Activated gamma-delta T cell (primary cell): ENCODE measurements around the gene CLEC11A.
"Not testable (repeated sequence)": the region's sequence is repeated elsewhere in the genome, so short reads cannot be mapped to it uniquely, and the experiment has no call there.

Experiments
- DNase-seq: peaks from one replicate; lab custom pipeline; 2025; lab: John Stamatoyannopoulos, UW

CLEC11A gene

DNA sequence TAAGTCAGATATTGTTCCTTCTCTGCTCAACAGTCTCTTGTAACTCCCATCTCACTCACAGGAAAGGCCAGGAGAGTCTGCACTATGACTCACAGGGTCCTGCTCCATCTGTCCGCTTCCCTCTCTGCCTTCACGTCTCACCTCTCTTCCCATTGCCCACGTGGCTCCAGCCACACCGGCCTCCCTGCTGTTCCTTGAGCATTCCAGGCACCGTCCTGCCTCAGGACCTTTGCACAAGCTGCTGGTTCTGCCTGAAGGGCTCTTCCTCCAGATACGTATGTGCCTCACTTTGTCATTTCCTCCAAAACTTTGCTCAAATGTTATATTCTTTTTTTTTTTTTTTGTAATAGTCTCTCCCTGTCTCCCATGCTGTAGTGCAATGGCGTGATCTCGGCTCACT lies 33.1 kb downstream of the CLEC11A start:
- DNase-seq, result not testable (repeated sequence)

DNA sequence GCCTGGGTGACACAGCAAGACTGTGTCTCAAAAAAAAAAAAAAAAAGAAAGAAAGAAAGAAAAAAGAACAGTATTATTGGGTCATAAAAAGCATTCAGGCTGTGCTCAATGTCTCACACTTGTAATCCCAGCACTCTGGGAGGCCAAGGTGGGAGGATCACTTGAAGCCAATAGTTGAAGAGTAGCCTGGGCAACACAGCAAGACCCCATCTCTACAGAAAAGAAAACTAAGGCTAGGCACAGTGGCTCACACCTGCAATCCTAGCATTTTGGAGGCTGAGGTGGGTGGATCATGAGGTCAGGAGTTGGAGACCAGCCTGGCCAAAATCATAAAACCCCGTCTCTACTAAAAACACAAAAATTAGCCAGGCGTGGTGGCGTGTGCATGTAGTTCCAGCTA lies 34.5 kb downstream of the CLEC11A start:
- not testable (repeated sequence) for DNase-seq

DNA sequence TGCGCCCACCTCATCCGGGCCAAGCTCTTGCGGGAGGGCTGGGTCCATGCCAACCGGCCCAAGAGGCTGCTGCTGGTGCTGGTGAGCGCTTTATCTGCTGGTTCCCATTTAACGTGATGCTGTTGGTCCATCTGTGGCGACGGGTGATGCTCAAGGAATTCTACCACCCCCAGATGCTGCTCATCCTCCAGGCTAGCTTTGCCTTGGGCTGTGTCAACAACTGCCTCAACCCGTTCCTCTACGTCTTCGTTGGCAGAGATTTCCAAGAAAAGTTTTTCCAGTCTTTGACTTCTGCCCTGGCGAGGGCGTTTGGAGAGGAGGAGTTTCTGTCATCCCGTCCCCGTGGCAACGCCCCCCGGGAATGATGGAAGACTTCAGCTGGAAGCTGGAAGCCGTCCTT lies 35.9 kb downstream of the CLEC11A start:
- not testable (repeated sequence) for DNase-seq

DNA sequence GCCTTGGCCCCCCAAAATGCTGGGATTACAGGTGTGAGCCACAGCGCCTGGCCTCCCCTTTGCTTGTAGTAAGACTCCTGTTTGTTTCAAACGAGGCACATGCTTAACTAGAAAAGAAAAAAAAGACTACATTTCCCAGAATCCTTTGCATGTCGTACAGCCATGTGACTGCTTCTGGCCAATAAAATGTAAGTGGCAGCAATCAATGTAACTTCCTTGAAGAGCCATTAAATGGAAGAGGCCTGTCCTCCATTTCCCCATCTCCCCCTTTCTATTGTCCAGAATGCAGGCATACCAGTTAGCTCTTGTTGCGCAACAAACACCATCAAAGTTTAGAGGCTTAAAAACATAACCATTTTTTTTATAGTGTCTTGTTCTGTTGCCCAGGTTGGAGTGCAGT lies 36.7 kb downstream of the CLEC11A start:
- no peak for DNase-seq

- DNase-seq, result not testable (repeated sequence)
These were observed 38.3 kb downstream of the CLEC11A start for GRCh38 chr19:50761501-50761900.

- DNase-seq, result not testable (repeated sequence)
These were observed 40.4 kb downstream of the CLEC11A start for GRCh38 chr19:50763521-50763920.

DNA sequence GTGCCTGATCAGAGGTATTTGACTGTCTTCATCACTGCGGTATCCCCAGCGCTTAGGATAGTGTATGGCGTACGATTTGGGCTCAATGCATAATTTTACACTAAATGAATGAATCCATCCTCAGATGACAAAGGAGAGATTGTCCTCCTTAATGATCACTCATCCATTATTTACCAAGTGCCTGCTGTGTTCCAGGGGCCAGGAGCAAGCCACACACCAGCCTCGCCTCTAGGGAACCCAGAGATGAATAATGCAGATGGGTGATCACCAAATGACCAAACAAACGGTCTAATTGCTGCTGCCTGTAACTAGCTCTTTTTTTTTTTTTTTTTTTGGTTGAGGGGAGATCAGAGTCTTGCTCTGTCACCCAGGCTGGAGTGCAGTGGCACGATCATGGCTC lies 41.2 kb downstream of the CLEC11A start:
- DNase-seq, result no peak

GRCh38 chr19:50766746-50767145 lies 43.6 kb downstream of the CLEC11A start:
- DNase-seq, result not testable (repeated sequence)

- DNase-seq, result not testable (repeated sequence)
These were observed 44.1 kb downstream of the CLEC11A start for GRCh38 chr19:50767263-50767662.

DNA sequence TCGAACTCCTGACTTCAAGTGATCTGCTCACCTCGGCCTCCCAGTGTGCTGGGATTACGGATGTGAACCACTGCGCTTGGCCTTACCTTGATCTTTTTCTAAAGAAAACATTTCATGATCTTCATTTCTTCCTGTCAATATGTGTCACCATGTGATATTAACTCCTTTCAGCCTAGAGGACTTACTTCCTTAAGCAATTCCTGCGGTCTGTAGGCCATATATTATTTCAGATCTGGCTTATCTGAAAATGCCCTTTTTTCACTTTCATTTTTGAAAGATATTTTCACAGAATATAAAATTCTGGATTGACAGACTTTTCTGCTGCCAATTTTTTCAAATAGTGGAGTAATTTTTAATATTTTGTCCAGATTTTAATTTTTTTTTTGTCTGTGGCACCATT lies 45.1 kb downstream of the CLEC11A start:
- no peak for DNase-seq

DNA sequence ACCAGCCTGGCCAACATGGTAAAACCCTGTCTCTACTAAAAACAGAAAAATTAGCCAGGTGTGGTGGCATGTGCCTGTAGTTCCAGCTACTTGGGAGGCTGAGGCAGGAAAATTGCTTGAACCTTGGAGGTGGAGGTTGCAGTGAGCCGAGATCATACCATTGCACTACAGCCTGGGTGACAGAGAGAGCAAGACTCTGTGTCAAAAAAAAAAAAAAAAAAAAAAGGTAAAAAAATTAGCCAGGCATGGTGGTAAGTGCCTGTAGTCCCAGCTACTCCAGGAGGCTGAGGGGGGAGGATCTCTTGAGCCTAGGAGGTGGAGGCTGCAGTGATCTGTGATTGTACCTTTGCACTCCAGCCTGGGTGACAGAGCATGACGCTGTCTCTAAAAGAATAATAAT lies 47.0 kb downstream of the CLEC11A start, which contains the start of gene GPR32:
TSS of gene GPR32 (plus strand) at position 301 of the 400 bp plus-strand sequence. CDS start 137 bp downstream, outside the sequence.
- not testable (repeated sequence) for DNase-seq

GRCh38 chr19:50770888-50771287 lies 47.7 kb downstream of the CLEC11A start:
- DNase-seq, result no peak

DNA sequence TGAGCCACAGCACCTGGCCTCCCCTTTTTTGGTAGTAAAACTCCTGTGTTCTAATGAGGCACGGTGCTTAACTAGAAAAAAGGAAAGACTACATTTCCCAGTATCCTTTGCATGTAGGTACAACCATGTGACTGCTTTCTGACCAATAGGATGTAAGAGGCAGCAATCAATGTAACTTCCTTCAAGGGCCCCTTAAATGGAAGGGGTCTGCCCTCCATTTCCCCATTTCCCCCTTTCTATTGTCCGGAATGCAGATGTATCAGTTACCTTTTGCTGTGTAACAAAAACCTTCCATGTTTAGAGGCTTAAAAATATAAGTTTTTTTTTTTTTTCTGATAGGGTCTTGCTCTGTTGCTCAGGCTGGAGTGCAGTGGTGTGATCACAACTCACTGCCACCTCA lies 49.3 kb downstream of the CLEC11A start:
- DNase-seq, result no peak

GRCh38 chr19:50772912-50773311 lies 49.7 kb downstream of the CLEC11A start:
- DNase-seq, result not testable (repeated sequence)

DNA sequence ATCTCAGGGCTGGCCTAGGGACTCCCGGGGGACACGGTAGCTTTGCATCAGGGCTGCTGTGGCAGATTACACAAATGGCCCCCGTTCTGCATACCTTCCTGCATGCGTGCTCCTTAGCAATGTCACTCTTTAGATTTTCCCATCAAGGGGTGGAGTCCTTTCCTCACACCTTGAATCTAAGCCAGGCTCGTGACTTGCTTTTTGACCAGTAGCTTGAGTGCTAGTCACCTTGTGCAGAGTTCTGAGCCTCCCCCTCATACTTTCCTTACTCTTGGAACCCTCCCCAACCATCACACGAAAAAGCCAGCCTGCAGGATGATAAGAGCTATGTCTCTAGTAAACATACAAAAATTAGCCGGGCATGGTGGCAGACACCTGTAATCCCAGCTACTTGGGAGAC lies 50.3 kb downstream of the CLEC11A start:
- DNase-seq, result not testable (repeated sequence)
